Cerebellar cortex (tissue), 1 donor: ENCODE measurements around the gene SUGCT.
"Not testable (repeated sequence)": the region's sequence is repeated elsewhere in the genome, so short reads cannot be mapped to it uniquely, and the experiment has no call there.

Experiments used
- DNase-seq: peaks from one replicate; pipeline ENCODE4 v3.0.0-alpha.2; 2015; ENCODE audit warnings: low spot score

Gene SUGCT

GRCh38 chr7:40580776-40581175, 446.0 kb downstream of the SUGCT start:
- no peak for DNase-seq

GRCh38 chr7:40582539-40582938, 447.7 kb downstream of the SUGCT start:
- no peak for DNase-seq

GRCh38 chr7:40583667-40584444, 449.1 kb downstream of the SUGCT start:
- no peak for DNase-seq

- no peak for DNase-seq
Observed at GRCh38 chr7:40584667-40585433, 450.0 kb downstream of the SUGCT start.

GRCh38 chr7:40586197-40586596, 451.4 kb downstream of the SUGCT start:
- no peak for DNase-seq

GRCh38 chr7:40587419-40587818, 452.6 kb downstream of the SUGCT start:
- no peak for DNase-seq

GRCh38 chr7:40595129-40595528, 460.3 kb downstream of the SUGCT start:
- DNase-seq, result no peak

- no peak for DNase-seq
Observed at GRCh38 chr7:40595832-40596231, 461.0 kb downstream of the SUGCT start.

- no peak for DNase-seq
Observed at GRCh38 chr7:40597517-40597916, 462.7 kb downstream of the SUGCT start.

- DNase-seq, result no peak
Observed at GRCh38 chr7:40598915-40599314, 464.1 kb downstream of the SUGCT start.

- no peak for DNase-seq
Observed at GRCh38 chr7:40599836-40600235, 465.0 kb downstream of the SUGCT start.

- not testable (repeated sequence) for DNase-seq
Observed at GRCh38 chr7:40602351-40602750, 467.5 kb downstream of the SUGCT start.

- DNase-seq, result peak; percentile 73
Observed at GRCh38 chr7:40604601-40605438, 470.0 kb downstream of the SUGCT start.

- DNase-seq, result no peak
Observed at GRCh38 chr7:40608321-40609075, 473.7 kb downstream of the SUGCT start.

- DNase-seq, result no peak
Observed at GRCh38 chr7:40610461-40610860, 475.7 kb downstream of the SUGCT start.

GRCh38 chr7:40611095-40611871, 476.5 kb downstream of the SUGCT start:
- DNase-seq, result no peak

GRCh38 chr7:40612298-40612697, 477.5 kb downstream of the SUGCT start:
- no peak for DNase-seq

GRCh38 chr7:40619647-40620046, 484.8 kb downstream of the SUGCT start:
- DNase-seq, result no peak

GRCh38 chr7:40621592-40621998, 486.8 kb downstream of the SUGCT start:
- no peak for DNase-seq

- no peak for DNase-seq
Observed at GRCh38 chr7:40622941-40623501, 488.2 kb downstream of the SUGCT start.

GRCh38 chr7:40623863-40624262, 489.1 kb downstream of the SUGCT start:
- no peak for DNase-seq
